HG02678 (cell line): Measurements from ENCODE around the gene ROPN1B.
"Not testable (repeated sequence)": the region's sequence is repeated elsewhere in the genome, so short reads cannot be mapped to it uniquely, and the experiment has no call there.

Experiments used
- ATAC-seq: cut with Tn5 transposase; IDR thresholded peaks from one replicate; pipeline ENCODE4 v1.9.1; 2021; ENCODE audit warnings: mild to moderate bottlenecking, moderate library complexity; ENCODE audit not compliant: unreplicated experiment

Gene ROPN1B

DNA sequence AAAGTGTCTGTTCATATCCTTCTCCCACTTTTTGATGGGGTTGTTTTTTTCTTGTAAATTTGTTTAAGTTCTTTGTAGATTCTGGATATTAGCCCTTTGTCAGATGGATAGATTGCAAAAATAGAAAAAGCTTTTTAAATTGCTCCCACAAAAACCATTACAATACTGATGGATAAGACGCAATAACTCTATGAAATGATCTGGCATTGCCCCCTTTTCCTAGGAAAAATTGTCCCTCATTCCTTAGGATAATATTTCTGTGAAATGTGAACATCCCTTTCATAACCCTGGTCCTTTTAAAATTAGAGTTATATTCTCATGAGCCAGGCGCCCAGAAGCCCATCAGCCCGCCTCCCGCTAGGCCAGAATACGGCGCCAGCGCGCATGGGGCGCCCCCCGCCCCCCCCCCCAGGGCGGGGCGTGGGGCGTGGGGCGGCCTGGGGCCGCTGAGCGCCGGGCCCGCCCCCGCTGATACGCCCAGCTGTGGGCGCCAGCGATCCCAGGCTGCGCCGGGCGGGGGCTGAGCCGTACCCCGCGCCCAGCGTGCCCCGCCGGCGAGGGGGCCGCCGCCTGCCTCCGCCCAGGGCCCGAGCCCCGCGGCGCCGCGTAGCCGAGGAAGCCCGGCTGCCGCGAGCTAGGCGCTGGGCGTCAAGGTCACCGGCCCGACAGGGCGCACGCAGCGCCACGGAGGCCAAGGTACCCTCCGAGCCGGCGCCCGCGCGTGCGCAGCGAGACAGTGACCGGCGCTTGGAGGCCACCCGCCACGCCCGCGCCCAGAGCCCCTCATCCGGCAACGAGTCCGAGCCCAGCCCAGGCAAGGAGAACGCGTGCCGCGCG is 11.1 kb upstream of the ROPN1B start:
- no peak for ATAC-seq

GRCh38 chr3:125958511-125959316 is 10.3 kb upstream of the ROPN1B start:
- ATAC-seq = no peak

GRCh38 chr3:125959317-125960065 is 9.5 kb upstream of the ROPN1B start:
- ATAC-seq = no peak

GRCh38 chr3:125960066-125960424 is 8.9 kb upstream of the ROPN1B start:
- no peak for ATAC-seq

- ATAC-seq = no peak
Observed at GRCh38 chr3:125960456-125961288, 8.3 kb upstream of the ROPN1B start.

DNA sequence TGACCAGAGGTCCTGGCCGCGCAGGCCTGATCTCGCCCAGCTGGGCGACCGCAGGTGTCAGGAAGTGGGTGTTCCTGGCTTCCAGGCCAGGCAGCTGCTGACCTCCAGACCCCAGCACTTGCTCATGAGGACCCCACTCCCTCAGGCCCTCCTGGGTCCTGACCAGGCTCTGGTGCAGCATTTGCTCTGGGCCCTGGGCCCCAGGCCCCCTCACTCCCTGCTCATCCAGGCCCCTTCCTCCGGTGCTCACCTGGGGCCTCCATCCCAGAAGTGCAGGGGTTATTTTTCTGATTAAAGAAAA is 7.7 kb upstream of the ROPN1B start:
- no peak for ATAC-seq

GRCh38 chr3:125963834-125964233 is 5.1 kb upstream of the ROPN1B start:
- ATAC-seq = not testable (repeated sequence)

DNA sequence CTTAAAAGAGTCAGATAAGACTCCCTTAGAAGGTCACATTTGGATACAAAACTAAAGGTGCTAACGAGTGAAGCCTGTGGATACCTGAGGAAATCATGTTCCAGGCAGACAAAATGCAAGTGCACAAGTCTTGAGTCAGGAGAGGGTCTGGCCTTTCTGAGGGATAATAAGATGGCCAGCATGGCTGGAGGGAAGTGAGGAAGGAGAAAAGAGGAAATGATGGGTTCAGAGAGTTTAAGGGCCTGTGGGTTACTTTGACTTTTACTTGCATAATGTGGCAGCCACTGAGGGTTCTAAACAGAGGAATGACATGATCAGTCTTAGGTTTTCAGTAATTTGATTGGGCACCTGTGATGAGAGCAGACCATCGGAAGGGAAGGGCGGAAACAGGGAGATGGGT is 3.5 kb upstream of the ROPN1B start:
- ATAC-seq = no peak

GRCh38 chr3:125967156-125967555 is 1.8 kb upstream of the ROPN1B start:
- no peak for ATAC-seq

GRCh38 chr3:125968121-125968520 is 857 bp upstream of the ROPN1B start:
- not testable (repeated sequence) for ATAC-seq

DNA sequence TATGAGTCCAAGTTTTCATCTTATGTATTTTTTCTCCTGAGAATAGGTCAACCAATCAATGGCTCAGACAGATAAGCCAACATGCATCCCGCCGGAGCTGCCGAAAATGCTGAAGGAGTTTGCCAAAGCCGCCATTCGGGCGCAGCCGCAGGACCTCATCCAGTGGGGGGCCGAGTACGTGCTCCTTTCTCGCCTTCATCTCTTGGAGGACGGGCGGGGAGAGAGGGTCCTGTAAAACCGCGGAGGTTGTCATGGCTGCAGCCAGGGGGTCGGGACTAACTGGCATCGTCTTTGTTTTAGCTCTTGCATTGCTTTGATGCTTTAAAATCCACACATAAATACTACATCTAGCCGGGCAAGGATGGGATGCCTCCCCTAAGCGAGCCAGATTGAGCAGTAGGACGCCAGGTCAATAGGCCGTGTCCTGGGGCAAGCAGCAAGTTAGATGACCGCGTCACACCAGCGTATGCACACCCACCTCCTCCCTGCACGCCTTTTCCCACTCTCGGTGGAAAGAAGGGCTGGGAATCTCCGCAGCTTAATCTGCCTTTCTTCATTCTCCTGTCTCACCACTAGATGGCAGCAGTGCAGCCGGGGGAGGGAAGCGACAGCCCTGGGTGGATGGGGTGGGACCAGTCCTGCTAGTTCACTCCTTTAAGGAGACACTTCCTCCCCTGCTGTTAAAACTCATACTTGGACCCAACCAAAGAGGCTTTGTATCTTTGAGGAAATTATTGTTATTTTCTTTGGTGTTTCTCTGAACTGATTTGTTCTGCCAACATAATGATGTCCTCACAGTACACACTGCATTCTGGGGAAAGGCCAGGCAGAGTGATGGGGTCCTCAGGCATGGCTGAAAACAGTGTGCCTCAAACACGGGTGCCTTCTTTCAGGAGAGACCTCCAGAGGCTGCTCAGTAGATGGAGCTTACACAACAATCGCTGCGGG is 3.3 kb downstream of the ROPN1B start:
- ATAC-seq = not testable (repeated sequence)

DNA sequence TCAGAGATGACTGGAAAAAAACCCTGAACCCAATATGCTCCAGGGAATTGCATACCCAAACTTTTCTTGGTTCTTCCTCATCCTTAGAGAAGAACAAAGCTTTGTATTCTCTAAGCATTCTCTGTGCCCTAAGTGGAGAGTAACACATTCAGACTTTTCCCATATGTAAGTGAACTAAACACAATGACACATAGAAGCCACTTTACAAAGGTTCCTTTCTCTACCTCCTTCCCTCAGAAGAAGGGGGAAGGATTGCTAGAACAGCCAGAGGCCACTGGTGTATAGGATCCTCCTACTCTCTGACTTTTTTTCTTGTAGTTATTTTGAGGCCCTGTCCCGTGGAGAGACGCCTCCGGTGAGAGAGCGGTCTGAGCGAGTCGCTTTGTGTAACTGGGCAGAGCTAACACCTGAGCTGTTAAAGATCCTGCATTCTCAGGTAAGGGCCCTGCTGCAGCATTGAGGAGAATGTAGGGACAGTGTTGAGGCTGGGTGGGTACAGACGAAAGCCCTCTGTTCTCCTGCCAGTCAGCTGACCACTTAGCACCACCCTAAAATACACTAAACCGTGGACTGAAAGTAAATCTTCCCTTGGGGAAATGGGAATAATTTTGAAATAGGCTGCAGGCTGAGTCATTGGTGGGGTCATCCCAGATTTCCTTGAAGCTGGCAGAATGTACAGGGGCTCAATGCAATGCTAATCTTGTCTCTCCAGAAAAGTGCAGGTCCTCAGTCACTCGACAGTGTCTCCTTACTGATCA is 6.4 kb downstream of the ROPN1B start:
- ATAC-seq = not testable (repeated sequence)

DNA sequence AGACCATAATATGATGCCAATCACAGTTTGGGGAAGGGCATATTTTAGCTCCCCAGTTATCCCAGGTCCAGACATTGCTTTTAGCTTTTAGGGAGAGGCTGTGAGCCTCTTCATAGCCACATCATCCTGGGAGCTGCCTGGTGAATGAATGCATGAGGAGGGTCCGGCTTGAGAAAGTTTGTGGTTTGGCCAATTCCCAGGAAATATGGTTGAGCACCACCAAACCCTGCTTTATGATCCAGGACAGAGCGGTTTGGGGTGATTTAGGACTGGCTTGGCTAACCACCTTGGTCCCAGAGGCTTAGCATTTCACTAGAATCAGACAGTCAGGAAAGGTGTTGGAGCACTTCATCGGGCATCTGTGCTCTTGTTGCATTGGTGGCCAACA is 7.0 kb downstream of the ROPN1B start:
- ATAC-seq = not testable (repeated sequence)

DNA sequence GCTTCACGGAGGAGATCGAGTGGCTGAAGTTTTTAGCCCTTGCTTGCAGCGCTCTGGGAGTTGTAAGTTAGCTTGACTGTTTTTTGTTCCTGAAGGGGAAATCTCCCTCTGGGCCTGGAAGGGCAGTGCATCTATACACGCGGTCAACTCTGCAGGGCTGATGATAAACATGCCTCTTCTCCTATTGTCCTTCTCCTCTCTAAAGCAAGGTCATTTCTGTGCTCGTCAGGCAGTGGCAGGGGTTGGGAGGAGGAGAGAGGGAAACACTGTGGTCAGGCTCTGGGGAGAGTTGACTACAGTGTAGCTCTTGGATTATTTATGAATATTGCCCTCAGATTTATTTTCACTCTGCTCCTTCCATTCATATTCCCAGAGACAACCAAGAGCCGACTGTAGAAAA is 8.1 kb downstream of the ROPN1B start:
- not testable (repeated sequence) for ATAC-seq

- not testable (repeated sequence) for ATAC-seq
Observed at GRCh38 chr3:125984951-125985350, 16.0 kb downstream of the ROPN1B start.

GRCh38 chr3:125990253-125990970 is 21.4 kb downstream of the ROPN1B start:
- peak; percentile 81 for ATAC-seq

- not testable (repeated sequence) for ATAC-seq
Observed at GRCh38 chr3:125996751-125997150, 27.8 kb downstream of the ROPN1B start.

- ATAC-seq = no peak
Observed at GRCh38 chr3:126002189-126002588, 33.2 kb downstream of the ROPN1B start.
